ENCODE data around the gene SKI.

DNA sequence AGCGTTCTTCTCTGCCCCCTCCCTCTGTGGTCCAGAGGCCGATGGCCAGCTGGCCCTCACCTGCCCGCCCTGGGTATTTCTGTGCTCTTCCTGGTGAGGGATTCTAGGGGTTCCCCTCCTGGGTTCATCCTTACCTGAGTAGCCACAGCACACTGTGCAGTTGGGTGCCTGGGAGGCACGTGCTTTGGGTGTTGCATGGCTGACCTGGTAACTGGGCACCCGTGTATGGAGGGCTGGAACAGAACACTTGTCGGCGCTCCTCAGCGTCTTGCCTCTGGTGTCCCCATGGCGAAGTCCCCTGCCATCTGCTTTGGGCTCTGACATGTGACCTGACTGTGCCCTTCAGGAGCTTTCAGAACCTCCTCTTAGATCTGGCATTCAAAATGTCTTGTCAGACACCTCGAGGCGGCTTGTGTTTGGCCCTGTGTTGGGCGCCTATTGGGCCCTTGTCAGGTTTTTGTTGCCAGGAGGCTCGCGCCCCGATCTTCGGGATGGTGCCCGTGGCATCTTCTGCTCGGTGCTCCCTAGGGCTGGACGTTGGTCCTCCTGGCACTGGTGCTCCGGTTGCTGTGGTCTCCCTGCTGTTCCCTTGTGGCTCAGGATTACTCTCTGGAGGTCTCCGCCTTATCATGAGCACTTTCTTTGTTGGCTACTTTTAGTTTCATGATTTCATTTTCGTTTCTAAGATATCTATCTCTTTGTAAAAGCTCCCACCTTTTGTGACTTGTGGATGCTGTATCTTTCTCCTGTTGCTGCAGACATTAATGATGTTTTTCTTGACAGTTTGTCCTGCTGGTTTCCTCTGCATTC is 28.5 kb downstream of the SKI start:
- TF ChIP-seq, protein P1, sequence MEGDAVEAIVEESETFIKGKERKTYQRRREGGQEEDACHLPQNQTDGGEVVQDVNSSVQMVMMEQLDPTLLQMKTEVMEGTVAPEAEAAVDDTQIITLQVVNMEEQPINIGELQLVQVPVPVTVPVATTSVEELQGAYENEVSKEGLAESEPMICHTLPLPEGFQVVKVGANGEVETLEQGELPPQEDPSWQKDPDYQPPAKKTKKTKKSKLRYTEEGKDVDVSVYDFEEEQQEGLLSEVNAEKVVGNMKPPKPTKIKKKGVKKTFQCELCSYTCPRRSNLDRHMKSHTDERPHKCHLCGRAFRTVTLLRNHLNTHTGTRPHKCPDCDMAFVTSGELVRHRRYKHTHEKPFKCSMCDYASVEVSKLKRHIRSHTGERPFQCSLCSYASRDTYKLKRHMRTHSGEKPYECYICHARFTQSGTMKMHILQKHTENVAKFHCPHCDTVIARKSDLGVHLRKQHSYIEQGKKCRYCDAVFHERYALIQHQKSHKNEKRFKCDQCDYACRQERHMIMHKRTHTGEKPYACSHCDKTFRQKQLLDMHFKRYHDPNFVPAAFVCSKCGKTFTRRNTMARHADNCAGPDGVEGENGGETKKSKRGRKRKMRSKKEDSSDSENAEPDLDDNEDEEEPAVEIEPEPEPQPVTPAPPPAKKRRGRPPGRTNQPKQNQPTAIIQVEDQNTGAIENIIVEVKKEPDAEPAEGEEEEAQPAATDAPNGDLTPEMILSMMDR (IDR thresholded peaks at IDR 0.05 in 2 of 3, conservative IDR thresholded peaks at IDR 0.05 in 1 of 3; ENCODE audit: insufficient read depth in 2 of 3, low read depth in 1 of 3, low read length in 3 of 3) = no peak
- TF ChIP-seq ZMIZ1 (IDR thresholded peaks at IDR 0.05; ENCODE audit: low read depth in 2 of 2, low read length in 2 of 2) (no peak), GABPA (tag; conservative IDR thresholded peaks at IDR 0.05; ENCODE audit: low read depth) (no peak), HMG20A (CRISPR knock-in tag; conservative IDR thresholded peaks at IDR 0.05) (no peak), TBL1XR1 (IDR thresholded peaks at IDR 0.05; ENCODE audit: low read length in 2 of 2) (no peak), TAF15 (IDR thresholded peaks at IDR 0.05; ENCODE audit: low read depth, low read length) (no peak), POLR2A (conservative IDR thresholded peaks at IDR 0.05) (no peak), HCFC1 (IDR thresholded peaks at IDR 0.05; ENCODE audit: low read depth, low read length) (no peak)
- TF ChIP-seq, protein P2, sequence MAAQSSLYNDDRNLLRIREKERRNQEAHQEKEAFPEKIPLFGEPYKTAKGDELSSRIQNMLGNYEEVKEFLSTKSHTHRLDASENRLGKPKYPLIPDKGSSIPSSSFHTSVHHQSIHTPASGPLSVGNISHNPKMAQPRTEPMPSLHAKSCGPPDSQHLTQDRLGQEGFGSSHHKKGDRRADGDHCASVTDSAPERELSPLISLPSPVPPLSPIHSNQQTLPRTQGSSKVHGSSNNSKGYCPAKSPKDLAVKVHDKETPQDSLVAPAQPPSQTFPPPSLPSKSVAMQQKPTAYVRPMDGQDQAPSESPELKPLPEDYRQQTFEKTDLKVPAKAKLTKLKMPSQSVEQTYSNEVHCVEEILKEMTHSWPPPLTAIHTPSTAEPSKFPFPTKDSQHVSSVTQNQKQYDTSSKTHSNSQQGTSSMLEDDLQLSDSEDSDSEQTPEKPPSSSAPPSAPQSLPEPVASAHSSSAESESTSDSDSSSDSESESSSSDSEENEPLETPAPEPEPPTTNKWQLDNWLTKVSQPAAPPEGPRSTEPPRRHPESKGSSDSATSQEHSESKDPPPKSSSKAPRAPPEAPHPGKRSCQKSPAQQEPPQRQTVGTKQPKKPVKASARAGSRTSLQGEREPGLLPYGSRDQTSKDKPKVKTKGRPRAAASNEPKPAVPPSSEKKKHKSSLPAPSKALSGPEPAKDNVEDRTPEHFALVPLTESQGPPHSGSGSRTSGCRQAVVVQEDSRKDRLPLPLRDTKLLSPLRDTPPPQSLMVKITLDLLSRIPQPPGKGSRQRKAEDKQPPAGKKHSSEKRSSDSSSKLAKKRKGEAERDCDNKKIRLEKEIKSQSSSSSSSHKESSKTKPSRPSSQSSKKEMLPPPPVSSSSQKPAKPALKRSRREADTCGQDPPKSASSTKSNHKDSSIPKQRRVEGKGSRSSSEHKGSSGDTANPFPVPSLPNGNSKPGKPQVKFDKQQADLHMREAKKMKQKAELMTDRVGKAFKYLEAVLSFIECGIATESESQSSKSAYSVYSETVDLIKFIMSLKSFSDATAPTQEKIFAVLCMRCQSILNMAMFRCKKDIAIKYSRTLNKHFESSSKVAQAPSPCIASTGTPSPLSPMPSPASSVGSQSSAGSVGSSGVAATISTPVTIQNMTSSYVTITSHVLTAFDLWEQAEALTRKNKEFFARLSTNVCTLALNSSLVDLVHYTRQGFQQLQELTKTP (IDR thresholded peaks at IDR 0.05; ENCODE audit: low read depth in 1 of 2, partially characterized antibody in 2 of 2) = no peak

Measured in K562 (cell line).